AG08396 (cell line): Measurements from ENCODE around the gene SUZ12.
"Not testable (repeated sequence)": the region's sequence is repeated elsewhere in the genome, so short reads cannot be mapped to it uniquely, and the experiment has no call there.

Experiments used
- DNase-seq: peaks from one replicate; pipeline ENCODE4 v3.0.0; 2012; ENCODE audit warnings: low spot score, mixed read lengths

Gene SUZ12

DNA sequence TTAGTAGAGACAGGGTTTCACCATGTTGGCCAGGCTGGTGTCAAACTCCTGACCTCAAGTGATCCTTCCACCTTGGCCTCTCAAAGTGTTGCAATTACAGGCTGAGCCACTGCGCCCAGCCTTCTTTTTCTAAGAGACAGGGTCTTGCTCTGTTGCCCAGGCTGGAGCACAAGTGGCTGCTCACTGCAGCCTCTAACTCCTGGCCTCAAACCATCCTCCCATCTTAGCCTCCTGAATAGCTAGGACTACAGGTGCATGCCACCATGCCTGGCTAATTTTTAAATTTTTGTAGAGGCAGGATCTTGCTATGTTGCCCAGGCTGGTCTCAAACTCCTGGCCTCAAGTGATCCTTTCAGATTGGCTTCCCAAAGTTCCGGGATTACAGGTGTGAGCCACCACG lies 15.1 kb downstream of the SUZ12 start:
- DNase-seq: not testable (repeated sequence)

DNA sequence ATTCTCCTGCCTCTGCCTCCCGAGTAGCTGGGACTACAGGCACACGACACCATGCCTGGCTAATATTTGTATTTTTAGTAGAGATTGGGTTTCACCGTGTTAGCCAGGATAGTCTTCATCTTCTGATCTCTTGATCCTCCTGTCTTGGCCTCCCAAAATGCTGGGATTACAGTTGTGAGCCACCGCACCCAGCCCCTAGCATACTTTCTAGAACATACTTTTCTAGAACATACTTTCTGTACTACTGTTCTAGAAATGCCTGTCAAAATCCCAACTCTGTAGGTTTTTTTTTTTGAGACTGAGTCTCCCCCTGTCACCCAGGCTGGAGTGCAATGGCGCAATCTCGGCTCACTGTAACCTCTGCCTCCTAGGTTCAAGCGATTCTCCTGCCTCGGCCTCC lies 27.3 kb downstream of the SUZ12 start:
- not testable (repeated sequence) for DNase-seq

DNA sequence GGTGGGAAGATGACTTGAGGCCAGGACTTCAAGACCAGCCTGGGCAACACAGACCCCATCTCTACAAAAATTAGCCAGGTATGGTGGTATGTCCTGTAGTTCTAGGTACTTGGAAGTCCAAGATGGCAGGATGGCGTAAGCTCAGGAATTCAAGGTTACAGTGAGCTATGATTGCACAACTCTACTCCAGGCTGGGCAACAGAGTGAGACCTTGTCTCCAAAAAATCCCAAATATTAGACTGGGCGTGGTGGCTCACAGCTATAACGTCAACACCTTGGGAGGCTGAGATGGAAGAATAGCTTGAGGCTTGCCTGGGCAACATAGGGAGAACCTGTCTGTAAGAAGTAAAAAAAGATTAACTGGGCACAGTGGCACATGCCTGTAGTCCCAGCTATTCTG lies 30.8 kb downstream of the SUZ12 start:
- no peak for DNase-seq

DNA sequence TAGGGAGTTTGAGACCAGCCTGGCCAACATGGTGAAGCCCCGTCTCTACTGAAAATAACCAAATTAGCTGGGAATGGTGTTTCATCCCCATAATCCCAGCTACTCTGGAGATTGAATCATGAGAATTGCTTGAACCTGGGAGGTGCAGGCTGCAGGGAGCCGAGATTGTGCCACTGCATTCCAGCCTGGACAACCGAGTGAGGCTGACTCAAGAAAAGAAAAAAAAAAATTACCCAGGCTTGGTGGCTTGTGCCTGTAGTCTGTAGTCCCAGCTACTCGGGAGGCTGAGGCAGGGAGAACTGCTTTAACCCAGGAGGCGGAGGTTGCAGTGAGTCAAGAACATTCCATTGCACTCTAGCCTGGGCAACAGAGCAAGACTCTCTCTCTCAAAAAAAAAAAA lies 33.6 kb downstream of the SUZ12 start:
- not testable (repeated sequence) for DNase-seq

DNA sequence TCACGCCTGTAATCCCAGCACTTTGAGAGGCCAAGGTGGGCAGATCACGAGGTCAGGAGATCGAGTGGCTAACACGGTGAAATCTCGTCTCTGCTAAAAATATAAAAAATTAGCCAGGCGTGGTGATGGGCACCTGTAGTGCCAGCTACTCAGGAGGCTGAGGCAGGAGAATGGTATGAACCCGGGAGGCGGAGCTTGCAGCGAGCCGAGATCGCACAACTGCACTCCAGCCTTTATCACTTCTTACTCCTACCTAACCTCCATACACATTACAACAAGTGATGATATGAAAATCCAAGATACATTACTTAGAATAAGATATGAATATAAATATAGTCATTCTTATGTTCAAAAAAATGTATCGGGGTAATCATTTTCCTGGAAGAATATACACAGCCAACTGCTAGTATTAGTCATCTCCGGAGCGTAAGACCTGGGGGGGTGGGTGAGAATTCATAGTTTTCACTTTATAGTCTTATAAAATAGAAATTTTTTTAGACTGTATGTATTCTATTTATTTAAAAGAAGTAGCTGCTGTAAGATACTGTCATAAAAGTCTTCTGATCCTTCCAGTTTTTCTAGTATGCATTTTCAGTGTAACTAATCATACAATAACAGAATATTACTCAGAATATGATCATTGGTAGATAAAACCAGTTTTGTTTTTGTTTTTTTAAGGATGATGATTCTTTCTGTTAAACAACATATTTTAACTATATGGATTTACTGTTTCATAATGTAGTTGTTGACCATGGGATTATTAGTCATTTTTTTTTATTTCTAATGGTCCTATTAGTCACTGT lies 37.7 kb downstream of the SUZ12 start:
- not testable (repeated sequence) for DNase-seq

DNA sequence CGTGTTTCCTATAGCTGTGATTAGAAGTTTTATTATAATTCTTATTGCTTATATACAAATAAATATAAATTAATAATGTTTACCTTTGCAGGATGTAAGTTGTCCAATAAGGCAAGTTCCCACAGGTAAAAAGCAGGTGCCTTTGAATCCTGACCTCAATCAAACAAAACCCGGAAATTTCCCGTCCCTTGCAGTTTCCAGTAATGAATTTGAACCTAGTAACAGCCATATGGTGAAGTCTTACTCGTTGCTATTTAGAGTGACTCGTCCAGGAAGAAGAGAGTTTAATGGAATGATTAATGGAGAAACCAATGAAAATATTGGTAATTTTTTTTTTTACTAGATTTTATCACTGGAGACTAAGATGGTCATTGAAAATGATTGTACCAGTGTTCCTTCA lies 38.6 kb downstream of the SUZ12 start:
- not testable (repeated sequence) for DNase-seq

DNA sequence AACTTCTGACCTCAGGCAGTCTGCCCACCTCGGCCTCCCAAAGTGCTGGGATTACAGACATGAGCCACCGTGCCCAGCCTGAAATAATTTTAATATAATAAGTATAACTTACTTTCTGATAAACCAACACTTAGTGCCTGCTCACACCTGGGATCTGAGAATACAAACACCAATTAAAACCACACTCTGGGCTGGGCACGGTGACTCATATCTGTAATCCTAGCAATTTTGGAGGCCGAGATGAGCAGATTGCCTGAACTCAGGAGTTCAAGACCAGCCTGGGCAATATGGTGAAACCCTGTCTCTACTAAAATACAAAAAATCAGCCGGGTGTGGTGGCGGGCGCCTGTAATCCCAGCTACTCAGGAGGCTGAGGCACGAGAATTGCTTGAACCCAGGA lies 55.0 kb downstream of the SUZ12 start:
- not testable (repeated sequence) for DNase-seq

DNA sequence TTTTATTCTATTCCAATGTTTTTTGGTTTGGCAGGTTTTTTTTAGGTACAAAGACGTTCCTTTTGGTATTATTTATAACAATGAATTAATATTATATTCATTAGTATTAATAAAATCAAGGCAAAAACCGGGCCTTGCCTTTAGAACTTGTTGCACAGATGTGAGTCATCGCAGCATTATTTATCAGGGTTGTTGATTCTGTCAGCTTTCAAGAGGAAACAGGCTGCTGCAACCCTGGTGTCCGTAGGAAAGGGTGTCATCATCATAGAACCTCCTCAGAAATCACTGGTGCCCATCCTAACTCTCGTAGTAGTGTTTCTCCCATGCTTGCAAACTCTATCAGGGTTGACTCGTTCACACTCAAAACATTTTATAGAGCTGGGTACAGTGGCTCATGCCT lies 60.2 kb downstream of the SUZ12 start:
- DNase-seq: no peak

DNA sequence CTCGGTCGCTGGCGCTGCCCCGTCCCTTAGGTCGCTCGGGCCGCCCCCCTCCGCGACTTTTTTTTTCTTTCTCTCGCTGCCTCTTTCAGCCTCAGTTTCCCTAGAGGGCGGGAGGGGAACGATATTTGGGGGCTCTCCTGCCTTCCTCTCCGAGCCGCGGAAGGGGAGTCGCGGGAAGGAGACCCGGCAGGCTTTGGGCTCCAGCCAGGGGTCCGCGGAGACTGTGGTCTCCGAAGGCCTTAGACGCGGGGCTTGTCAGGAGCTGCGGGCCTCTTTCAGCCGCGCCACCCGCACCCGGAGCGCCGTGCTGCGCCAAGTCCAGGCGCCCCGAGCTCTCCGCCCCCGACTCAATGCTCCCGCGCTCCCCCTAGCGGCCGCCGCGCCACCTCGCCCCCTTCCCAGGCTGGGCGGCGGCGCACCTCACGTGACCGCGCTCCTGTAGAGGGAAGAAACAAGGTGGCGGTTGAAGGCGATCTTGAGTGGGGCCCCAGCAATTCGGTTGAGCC lies 70.2 kb downstream of the SUZ12 start, which contains the start of gene LRRC37B:
Gene LRRC37B (plus strand): TSS at position 427 of the 506 bp plus-strand sequence. CDS start 14,010 bp downstream, outside the sequence.
- DNase-seq: peak; percentile 91

DNA sequence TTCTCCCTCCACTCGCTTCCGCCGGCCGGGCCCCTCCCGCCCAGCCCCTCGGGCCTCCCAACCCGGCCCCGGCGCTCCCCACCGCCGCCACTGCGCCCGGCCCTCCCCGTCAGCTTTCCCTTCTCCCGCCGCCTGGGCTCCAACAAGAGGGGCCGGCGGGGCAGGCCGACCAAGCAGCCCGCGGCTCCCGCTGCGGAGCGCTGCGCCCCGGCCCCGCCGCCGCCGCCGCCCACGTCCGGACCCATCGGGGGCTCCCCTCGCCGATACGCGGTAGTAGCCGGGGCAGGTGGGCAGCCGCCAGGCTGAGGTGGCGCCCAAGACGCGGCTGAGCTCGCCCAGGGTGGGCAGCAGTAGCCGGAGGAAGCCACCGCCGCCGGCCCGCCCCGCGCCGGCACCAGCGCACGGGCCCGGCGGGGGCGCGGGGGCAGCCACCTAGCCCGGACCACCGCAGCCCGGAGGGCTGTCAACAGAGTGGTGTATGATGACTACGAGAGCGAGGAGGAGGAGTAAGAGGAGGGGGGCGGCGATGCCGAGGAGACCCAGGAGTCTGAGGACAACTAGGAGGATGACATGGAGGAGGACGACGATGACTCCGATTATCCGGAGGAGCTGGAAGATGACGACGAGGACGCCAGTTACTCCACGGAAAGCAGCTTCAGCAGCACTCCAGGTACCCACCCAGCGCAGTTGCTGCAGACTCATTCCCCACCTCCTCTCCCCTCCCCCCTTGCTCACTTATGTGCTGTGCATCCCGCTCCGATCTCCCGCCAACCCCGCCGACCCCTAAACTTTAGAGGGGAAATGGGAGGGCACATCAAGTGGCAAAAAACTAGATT lies 70.9 kb downstream of the SUZ12 start:
- peak; percentile 52 for DNase-seq

DNA sequence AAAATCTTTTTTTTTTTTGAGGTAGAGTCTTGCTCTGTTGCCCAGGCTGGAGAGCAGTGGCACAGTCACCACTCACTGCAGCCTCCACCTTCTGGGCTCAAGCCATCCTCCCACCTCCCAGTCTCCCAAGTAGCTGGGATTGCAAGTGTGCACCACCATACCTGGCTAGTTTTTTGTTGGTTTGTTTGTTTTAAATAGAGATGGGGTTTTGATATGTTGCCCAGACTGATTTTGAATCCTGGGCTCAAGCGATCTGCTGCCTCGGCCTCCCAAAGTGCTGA lies 72.4 kb downstream of the SUZ12 start:
- DNase-seq: no peak

DNA sequence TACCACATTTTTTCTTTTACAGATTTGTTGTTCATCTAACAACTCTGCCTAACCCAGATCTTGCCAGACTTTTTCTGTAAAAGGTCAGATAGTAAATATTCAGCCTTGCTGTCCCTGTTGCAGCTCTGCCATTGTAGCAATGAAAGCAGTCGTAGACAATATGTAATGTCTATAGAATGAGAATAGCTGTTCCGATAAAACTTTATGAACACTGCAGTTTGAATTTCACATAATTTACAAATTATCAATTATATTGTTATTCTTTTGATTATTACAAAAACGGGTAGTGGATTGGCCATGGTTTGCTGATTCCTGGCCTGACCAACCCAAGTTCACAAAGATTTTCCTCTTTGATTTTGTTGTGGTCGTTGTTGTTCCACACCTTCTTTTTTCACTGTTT lies 73.3 kb downstream of the SUZ12 start:
- no peak for DNase-seq

DNA sequence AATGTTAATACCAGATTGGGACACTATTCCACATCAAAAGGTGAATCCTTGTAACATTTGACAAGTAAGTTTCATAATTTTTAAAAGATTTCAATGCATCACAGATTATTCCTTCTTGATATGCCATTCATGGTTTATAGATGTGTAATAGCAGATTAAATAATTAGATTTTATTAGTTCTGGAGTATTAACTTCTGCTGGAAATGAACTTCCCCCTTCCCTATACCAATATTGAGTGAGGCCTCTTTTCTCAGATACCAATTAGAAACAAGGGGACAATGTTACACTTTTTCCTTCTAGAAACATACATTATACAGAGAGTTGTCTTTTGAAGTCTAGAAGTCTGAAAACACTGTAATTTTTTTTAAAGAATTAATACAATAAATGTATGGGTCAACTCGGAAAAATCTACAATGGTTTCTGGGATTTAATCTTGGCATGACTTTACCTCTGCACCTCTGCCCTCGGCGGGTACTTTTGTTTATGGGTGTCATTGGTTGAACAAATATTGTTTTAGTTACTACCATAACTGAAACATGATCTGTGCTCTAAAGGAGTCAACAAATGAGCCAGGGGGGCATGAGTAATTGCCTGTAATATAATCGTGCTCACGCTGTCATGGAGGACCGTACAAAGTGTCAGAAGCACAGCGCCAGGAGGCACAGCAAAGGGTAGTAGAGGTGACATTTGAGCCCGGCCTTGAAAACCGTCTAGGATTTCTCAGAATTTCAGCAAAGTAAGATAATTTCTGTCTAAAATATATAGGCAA lies 78.6 kb downstream of the SUZ12 start:
- DNase-seq: no peak

DNA sequence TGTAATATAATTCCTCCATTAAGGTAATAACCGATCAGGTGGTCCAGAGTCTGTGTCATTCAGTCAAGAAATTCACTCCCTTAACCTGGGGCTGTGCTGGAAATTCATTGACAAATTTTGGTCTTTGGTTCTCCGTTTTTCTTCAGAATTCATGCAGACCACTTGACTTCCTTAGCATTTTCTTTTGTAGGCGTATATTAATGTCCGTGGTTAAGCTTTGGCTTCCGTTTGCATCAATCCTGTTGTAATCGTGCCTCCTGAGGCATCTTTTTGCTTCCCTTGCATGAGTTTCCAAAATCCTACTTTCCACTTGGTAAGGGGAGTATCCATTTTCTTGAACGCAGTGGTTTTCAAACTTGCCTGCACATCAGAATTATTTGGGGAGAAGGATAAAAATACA lies 79.4 kb downstream of the SUZ12 start:
- no peak for DNase-seq

DNA sequence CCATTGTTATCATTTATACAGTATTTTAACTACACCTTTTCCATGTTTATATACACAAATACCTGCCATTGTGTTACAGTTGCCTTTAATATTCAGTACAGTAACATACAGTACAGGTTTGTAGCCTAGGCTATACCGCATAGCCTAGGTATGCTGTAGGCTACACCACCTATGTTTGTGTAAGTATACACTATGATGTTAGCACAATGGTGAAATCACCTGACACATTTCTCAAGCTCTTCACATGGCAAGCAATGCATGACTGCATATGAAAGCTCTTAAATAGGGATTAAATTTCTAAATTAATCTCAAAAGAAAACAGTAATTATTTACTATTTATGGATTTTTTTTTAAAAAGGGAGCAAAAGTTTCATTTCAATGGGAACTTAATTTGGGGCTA lies 82.4 kb downstream of the SUZ12 start:
- no peak for DNase-seq

DNA sequence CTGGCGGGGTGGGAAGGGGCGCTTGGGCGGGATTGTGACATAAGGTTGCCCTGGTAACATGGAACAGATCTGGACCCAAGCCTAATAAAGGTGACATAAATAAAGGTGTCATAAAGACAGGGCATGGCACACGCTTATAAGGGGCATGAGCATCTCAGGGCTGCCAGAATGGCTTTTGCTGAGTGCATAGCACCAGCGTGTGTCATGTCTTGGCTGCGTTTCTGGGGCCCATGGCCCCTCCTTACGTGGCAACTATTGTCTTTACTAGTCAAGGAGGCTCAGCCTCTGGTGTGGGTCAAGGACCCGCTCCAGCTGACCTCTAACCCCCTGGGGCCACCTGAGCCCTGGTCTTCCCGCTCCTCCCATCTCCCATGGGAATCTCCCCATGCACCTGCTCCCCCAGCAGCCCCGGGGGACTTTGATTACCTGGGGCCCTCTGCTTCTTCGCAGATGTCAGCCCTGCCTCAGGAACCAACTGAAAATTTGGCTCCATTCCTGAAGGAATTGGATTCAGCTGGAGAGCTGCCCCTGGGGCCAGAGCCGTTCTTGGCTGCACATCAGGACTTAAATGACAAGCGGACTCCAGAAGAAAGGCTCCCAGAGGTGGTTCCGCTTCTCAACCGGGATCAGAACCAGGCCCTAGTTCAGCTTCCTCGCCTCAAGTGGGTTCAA lies 84.3 kb downstream of the SUZ12 start:
- no peak for DNase-seq

DNA sequence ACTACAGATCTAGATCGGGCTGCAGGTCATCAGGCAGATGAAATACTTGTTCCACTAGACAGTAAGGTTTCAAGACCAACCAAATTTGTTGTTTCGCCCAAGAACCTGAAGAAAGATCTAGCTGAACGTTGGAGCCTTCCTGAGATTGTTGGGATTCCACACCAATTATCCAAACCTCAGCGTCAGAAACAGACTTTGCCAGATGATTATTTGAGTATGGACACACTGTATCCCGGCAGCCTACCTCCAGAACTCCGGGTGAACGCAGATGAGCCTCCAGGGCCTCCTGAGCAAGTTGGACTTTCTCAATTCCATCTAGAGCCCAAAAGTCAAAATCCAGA lies 84.8 kb downstream of the SUZ12 start:
- no peak for DNase-seq

DNA sequence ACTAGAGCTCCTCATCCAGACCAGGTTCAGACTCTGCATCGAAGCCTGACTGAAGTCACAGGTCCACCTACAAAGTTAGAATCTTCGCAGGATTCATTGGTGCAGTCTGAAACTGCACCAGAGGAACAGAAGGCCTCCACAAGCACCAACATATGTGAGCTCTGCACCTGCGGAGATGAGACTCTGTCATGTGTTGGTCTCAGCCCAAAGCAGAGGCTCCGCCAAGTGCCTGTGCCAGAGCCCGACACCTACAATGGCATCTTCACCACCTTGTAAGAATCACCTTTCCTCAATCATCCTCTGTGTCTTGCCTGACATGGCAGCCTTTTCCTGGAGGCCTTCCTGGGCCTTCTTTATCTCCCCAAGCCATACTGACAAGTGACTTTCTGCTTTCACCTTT lies 85.7 kb downstream of the SUZ12 start:
- not testable (repeated sequence) for DNase-seq

DNA sequence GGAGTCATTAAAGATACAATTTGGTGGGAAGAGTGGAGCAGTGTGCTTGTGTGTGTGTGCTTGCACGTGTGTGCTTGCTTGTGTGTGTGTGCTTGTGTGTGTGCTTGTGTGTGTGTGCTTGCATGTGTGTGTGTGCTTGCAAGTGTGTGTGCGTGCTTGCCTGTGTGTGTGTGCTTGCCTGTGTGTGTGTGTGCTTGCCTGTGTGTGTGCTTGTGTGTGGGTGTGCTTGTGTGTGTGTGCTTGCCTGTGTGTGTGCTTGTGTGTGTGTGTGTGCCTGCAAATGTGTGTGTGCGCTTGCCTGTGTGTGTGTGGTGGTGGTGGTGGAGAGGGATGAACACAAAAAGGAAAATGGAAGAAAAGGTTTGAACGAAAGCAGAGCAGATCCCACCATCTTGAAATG lies 90.5 kb downstream of the SUZ12 start:
- DNase-seq: not testable (repeated sequence)

DNA sequence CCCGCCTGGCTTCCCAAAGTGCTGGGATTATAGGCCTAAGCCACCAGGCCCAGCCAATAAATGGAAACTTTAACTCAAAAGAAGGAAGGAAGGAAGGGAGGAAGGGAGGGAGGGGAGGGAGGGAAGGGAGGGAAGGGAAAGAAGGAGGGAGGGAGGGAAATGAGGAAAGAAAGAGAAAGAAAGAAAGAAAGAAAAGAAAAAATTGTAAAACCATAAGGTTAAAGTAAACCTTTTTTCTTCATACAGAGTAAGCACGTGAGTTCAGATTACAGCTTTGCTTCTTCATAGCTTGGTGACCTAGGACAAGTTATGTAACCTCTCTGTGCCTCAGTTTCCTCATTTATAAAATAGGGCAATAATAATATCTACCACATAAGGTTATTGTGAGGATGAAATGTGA lies 96.4 kb downstream of the SUZ12 start:
- DNase-seq: no peak

DNA sequence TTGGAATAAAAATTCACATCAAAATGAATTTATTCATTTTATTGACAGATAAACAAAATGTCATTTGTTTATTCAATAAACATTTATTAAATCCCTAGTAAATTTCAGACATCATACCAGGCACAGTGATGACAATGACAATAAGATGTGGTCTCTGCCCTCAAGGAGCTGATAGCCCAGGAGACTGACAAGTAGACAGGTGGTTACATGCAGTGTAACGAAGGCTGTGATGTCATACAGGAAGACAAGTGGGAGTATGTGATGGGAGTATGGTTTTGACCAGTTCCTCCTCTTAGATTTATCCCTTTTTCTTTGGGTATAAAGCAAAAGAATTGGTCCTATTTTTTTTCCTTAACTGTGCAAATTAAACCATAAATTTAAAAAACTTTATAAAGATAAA lies 97.0 kb downstream of the SUZ12 start:
- not testable (repeated sequence) for DNase-seq

DNA sequence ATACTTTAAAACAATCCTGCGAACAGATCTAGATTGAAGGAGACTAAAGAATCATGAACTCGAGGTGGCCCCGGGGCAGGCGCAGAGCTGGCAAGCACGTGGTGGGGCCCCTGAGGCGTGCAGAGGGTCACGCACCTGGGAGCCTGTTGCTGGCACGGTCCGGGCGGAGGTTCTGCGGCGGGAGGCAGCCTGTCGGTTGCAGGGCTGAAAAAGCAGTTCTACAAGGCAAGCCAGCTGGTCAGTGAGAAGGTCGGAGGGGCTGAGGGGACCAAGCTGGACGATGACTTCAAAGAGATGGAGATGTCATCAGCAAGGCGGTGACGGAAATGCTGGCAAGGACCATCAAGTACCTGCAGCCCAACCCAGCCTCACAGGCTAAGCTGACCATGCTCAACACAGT lies 103.4 kb downstream of the SUZ12 start:
- DNase-seq: not testable (repeated sequence)
